ENCODE measurements around the gene RGS19.

RGS19 gene

DNA sequence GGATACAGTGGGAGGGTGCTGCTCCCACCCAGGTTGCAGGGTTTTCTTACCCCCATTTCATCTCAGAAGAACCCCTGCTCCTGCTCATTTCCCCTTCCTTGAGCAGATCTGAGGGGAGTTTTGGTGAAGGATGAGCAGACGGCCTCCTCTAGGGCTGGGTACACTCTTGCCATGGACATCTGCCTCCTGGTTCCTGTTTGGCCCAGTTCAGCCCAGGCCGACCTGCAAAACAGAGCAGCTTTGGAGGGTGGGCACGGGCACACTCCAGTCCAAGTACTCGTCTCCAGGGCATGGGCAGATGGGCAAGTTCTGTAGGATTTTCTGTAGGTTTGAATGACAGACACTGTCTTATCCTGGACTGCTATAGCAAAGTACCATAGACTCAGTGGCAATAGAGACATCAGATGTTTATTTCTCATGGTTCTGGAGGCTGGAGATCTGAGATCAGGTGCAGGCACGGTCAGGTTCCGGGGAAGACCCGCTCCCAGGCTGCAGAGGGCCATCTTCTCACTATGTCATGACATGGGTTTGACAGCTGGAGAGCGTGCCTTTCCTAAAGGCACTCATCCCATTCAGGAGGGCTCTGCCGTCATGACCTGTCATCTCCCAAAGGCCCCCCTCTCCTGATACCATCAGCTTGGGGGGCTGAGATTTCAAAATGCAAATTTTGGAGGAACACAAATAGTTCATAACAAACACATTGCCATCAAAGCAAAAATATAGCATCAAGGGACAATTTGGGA lies 21.8 kb upstream of the RGS19 start:
- ATAC-seq (ENCODE audit: low read depth), result no peak

DNA sequence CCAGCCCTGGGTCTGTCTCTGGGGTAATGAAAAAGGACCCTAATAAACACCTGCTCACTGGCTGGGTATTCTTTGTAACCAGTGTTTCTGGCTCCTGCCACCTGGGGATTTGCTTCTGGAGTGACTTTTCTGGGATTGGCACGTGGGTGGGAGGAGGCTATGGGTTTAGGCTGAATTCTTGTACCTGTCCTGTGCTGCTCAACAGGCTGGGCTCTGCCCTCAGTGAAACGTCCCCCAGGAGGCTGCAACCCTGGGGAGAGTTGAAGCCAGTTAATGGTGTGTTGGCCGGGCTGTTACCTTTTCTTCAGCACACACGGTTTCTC lies 21.2 kb upstream of the RGS19 start:
- Histone ChIP-seq H3K9me3 (ENCODE audit: severe bottlenecking) (no peaks in the 10 kb centered on the region), H3K27me3 (ENCODE audit: insufficient read depth, poor library complexity, severe bottlenecking) (peaks cover 44% of the 10 kb centered on the region), H3K4me3 (ENCODE audit: severe bottlenecking) (no peak overlapping the region), H3K27ac (ENCODE audit: poor library complexity, severe bottlenecking) (no peak overlapping the region), H3K4me1 (ENCODE audit: insufficient read depth, poor library complexity, severe bottlenecking) (no peaks in the 10 kb centered on the region), H3K36me3 (ENCODE audit: low read depth) (no peaks in the 10 kb centered on the region)
- TF ChIP-seq, protein P1, sequence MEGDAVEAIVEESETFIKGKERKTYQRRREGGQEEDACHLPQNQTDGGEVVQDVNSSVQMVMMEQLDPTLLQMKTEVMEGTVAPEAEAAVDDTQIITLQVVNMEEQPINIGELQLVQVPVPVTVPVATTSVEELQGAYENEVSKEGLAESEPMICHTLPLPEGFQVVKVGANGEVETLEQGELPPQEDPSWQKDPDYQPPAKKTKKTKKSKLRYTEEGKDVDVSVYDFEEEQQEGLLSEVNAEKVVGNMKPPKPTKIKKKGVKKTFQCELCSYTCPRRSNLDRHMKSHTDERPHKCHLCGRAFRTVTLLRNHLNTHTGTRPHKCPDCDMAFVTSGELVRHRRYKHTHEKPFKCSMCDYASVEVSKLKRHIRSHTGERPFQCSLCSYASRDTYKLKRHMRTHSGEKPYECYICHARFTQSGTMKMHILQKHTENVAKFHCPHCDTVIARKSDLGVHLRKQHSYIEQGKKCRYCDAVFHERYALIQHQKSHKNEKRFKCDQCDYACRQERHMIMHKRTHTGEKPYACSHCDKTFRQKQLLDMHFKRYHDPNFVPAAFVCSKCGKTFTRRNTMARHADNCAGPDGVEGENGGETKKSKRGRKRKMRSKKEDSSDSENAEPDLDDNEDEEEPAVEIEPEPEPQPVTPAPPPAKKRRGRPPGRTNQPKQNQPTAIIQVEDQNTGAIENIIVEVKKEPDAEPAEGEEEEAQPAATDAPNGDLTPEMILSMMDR (IDR thresholded peaks at IDR 0.05; ENCODE audit: poor library complexity, severe bottlenecking), result no peak
- ATAC-seq (ENCODE audit: low read depth) (no peak), DNase-seq (ENCODE audit: low spot score) (no peak)

More for the DNA sequence above, 21.8 kb upstream of the RGS19 start:
- Histone ChIP-seq H3K27me3 (ENCODE audit: insufficient read depth, poor library complexity, severe bottlenecking) (peaks cover 44% of the 10 kb centered on the region), H3K36me3 (ENCODE audit: low read depth) (no peaks in the 10 kb centered on the region), H3K9me3 (ENCODE audit: severe bottlenecking) (no peaks in the 10 kb centered on the region), H3K4me1 (ENCODE audit: insufficient read depth, poor library complexity, severe bottlenecking) (no peaks in the 10 kb centered on the region), H3K4me3 (ENCODE audit: severe bottlenecking) (no peak overlapping the region), H3K27ac (ENCODE audit: poor library complexity, severe bottlenecking) (no peak overlapping the region)
- peak; percentile 64 for DNase-seq (ENCODE audit: low spot score)
- TF ChIP-seq, protein P1 (IDR thresholded peaks at IDR 0.05; ENCODE audit: poor library complexity, severe bottlenecking), result no peak

DNA sequence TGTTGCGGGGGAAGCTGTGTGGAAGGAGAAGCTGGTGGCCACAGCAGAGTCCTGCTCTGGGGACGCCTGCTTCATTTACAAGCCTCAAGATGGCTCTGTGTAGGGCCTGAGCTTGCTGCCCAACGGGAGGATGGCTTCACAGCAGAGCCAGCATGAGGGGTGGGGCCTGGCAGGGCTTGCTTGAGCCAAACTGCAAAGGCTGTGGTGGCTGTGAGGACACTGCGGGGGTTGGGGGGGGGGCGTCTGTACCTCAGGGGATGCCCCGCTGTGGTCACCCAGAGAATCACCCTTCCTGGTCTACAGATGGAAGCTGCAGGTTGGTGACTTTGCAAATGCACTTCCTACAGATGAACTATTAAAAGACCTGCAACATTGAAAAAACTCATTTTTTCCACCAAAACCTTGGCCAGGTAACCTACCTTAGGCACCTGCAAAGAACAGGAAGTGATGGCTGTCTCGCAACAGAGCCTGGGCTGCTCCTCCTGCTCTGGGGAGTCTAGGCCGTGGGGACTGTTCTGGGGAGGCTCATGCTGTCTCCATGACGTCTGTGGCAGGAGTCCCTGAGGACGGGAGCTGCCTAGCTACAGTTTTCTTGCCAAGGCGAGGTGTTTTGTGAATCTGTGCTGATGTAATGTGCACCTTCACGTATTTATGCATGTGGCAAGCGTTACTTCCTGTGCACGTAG lies 20.7 kb upstream of the RGS19 start:
- no peaks in the 10 kb centered on the region for H3K36me3 ChIP-seq (ENCODE audit: low read depth)
- H3K27ac ChIP-seq (ENCODE audit: poor library complexity, severe bottlenecking), result no peak overlapping the region
- ATAC-seq (ENCODE audit: low read depth), result no peak

DNA sequence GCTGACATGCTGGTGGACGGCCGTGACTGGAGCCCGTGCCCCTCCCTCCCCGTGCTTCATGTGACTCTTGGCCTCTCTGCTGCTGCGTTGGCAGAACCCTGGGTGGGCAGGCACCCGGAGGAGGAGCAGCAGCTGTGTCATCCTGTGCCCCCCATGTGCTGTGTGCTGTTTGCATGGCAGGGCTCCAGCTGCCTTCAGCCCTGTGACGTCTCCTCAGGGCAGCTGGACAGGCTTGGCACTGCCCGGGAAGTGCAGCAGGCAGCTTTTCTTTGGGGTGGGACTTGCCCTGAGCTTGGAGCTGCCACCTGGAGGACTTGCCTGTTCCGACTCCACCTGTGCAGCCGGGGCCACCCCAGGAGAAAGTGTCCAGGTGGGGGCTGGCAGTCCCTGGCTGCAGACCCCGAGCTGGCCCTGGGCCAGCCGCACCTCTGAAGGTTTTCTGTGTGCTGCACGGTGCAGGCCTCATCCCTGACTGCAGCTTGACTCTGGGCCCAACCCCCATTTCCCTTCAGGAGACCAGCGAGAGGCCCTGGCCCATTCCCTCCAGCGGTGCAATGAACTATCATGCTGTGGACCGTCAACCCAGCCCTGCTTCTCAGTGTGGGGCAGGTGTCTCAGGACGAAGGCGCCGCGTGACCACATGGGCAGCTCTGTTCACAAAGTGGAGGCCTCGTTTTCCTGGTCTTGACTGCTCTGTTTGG lies 19.9 kb upstream of the RGS19 start:
- TF ChIP-seq, protein P1 (IDR thresholded peaks at IDR 0.05; ENCODE audit: poor library complexity, severe bottlenecking), result no peak
- Histone ChIP-seq H3K4me3 (ENCODE audit: severe bottlenecking) (no peak overlapping the region), H3K9me3 (ENCODE audit: severe bottlenecking) (no peaks in the 10 kb centered on the region), H3K4me1 (ENCODE audit: insufficient read depth, poor library complexity, severe bottlenecking) (no peaks in the 10 kb centered on the region), H3K36me3 (ENCODE audit: low read depth) (no peaks in the 10 kb centered on the region), H3K27ac (ENCODE audit: poor library complexity, severe bottlenecking) (no peak overlapping the region), H3K27me3 (ENCODE audit: insufficient read depth, poor library complexity, severe bottlenecking) (peaks cover 44% of the 10 kb centered on the region)
- ATAC-seq (ENCODE audit: low read depth), result no peak
- DNase-seq (ENCODE audit: low spot score), result no peak

More for the DNA sequence above, 20.7 kb upstream of the RGS19 start:
- H3K27me3 ChIP-seq (ENCODE audit: insufficient read depth, poor library complexity, severe bottlenecking), result peaks cover 44% of the 10 kb centered on the region
- H3K4me3 ChIP-seq (ENCODE audit: severe bottlenecking), result no peak overlapping the region
- TF ChIP-seq, protein P1 (IDR thresholded peaks at IDR 0.05; ENCODE audit: poor library complexity, severe bottlenecking), result no peak
- DNase-seq (ENCODE audit: low spot score), result no peak
- no peaks in the 10 kb centered on the region for H3K4me1 ChIP-seq (ENCODE audit: insufficient read depth, poor library complexity, severe bottlenecking)
- H3K9me3 ChIP-seq (ENCODE audit: severe bottlenecking), result no peaks in the 10 kb centered on the region

All from RWPE2 (cell line).